ENCODE measurements around the gene EPS8L3. TPM values are rescaled to one million over a fixed set of nuclear protein-coding genes. Genes with fewer than 3 reads are reported as not detected.
A peak's percentile ranks its signal among the peaks of the same experiment; 100 is the strongest.

The EPS8L3 gene
- total and polyA plus RNA-seq, 11 donors = 0.25 to 0.75 (median 0.30) TPM; not detected in 5

DNA sequence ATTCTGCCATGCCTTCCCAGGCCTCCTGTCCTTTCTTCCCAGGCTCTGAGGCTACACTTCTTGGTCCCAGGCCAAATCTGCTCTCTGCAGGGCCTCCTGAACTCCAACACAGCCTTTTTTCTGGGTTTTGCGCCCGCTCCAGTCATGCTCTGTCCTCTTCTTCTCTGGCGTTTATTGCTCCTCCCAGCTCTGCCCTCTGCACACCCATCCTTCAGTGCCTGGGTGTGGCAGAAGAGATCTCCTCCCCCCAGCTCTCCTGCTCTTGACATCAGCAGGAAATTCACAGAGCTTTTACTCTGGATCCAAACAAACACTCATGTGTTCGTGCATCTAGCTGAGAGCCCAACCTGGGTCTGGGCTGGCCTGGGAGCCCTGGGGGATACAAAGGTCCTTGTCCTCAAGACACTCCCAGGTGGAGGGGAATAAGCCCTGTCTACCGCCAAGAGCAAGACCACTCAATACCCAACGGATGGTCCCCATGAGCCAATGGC is 22.9 kb upstream of the EPS8L3 start:
- intact Hi-C loops (cut with DNase I) = loop anchor here in 1 of 10 donors (5.0 to 10.0 kb wide), 2 partner anchors 128 to 191 kb away; partner anchors contain the start of gene CSF1
- peak in 2 of 5 donors; percentile 17 to 20 for DNase-seq
- Histone ChIP-seq H3K27me3 (no peaks in the 10 kb centered on the region), H3K4me3 (no peak overlapping the region), H3K36me3 (no peaks in the 10 kb centered on the region), H3K27ac (no peak overlapping the region), H3K9me3 (no peaks in the 10 kb centered on the region), H3K4me1 (peaks cover 0 to 50% (median 20%) of the 10 kb centered on the region in 12 donors)
- peak in 1 of 4 donors; percentile 11 for ATAC-seq
- WGBS, 4 donors = 75 to 88% (median 79%) methylated on average over 6 of the region's 6 CpGs
- no peak for TF ChIP-seq POLR2A (IDR thresholded peaks at IDR 0.05)
- TF ChIP-seq, protein P1, sequence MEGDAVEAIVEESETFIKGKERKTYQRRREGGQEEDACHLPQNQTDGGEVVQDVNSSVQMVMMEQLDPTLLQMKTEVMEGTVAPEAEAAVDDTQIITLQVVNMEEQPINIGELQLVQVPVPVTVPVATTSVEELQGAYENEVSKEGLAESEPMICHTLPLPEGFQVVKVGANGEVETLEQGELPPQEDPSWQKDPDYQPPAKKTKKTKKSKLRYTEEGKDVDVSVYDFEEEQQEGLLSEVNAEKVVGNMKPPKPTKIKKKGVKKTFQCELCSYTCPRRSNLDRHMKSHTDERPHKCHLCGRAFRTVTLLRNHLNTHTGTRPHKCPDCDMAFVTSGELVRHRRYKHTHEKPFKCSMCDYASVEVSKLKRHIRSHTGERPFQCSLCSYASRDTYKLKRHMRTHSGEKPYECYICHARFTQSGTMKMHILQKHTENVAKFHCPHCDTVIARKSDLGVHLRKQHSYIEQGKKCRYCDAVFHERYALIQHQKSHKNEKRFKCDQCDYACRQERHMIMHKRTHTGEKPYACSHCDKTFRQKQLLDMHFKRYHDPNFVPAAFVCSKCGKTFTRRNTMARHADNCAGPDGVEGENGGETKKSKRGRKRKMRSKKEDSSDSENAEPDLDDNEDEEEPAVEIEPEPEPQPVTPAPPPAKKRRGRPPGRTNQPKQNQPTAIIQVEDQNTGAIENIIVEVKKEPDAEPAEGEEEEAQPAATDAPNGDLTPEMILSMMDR (IDR thresholded peaks at IDR 0.05) = no peak

DNA sequence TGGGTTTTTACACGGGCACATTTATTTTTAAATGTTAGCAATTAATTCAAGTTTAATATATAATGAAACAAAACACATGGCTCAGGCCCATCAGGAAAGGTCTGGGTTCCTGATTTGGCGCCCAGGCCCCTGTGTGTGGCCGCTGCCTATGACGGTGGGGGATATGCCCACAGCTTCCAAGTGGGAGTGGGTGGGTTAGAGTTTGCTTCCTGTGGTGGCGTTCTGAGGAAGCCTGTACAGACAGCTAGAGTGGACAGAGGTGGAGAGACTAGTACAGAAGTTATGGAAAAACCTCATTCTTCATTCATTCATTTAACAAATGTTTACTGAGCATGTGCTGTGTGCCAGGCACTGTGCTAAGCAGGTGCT is 22.4 kb upstream of the EPS8L3 start:
- intact Hi-C loops (cut with DNase I) = loop anchor here in 1 of 10 donors (5.0 to 10.0 kb wide), 2 partner anchors 129 to 191 kb away; partner anchors contain the start of gene CSF1
- Histone ChIP-seq H3K9me3 (peaks cover 0 to 2% (median 0%) of the 10 kb centered on the region in 12 donors), H3K36me3 (no peaks in the 10 kb centered on the region), H3K27me3 (no peaks in the 10 kb centered on the region), H3K4me3 (no peak overlapping the region), H3K27ac (no peak overlapping the region), H3K4me1 (peaks cover 0 to 45% (median 16%) of the 10 kb centered on the region in 12 donors)
- 62 to 75% (median 68%) methylated on average over 5 of the region's 5 CpGs for WGBS, 4 donors
- ATAC-seq (no peak), DNase-seq (peak in 1 of 5 donors; percentile 6)
- TF ChIP-seq, protein P1 (IDR thresholded peaks at IDR 0.05) = no peak
- TF ChIP-seq POLR2A (IDR thresholded peaks at IDR 0.05) = no peak

DNA sequence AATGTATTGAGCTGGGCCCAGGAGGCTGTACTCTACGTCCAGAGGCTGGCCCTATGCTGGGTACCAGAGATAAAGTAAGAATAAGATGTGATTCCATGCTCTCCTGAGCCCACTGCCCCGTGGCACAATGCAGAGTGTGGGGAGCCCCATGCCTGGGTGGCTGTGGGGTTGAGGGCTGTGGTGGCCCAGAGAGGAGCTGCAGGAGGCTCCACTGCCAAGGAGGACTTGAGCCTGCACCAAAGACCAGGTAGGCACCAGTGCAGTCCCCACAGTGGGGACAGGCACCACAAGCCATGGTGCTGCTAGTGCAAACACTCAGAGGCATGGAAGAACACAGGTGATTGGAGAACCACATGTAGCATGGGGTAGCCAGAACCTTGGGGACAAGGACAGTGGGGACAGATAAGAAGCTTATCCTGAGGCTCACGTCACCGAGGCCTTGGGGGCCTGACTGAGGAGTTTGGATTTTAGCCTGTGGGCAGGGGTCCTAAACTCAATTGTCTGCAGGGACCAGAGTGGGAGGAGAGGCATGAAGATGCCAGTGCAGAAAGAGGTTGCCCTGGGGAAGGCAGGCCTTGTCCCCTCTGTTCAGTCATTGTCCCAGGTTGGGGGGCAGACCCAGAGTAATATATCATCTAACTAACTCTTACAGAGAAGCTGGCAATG is 21.9 kb upstream of the EPS8L3 start:
- H3K4me3 ChIP-seq = no peak overlapping the region
- no peaks in the 10 kb centered on the region for H3K27me3 ChIP-seq
- no peak overlapping the region for H3K27ac ChIP-seq
- TF ChIP-seq, protein P1 (IDR thresholded peaks at IDR 0.05) = no peak
- TF ChIP-seq POLR2A (IDR thresholded peaks at IDR 0.05) = no peak
- 69 to 84% (median 80%) methylated on average over 3 to 4 of the region's 4 CpGs for WGBS, 4 donors
- intact Hi-C loops (cut with DNase I) = loop anchor here in 1 of 10 donors (5.0 to 10.0 kb wide), 2 partner anchors 129 to 192 kb away; partner anchors contain the start of gene CSF1
- H3K36me3 ChIP-seq = no peaks in the 10 kb centered on the region
- DNase-seq (peak in 2 of 5 donors; percentile 3 to 15), ATAC-seq (no peak)
- peaks cover 0 to 40% (median 11%) of the 10 kb centered on the region in 12 donors for H3K4me1 ChIP-seq
- peaks cover 0 to 6% (median 0%) of the 10 kb centered on the region in 12 donors for H3K9me3 ChIP-seq

DNA sequence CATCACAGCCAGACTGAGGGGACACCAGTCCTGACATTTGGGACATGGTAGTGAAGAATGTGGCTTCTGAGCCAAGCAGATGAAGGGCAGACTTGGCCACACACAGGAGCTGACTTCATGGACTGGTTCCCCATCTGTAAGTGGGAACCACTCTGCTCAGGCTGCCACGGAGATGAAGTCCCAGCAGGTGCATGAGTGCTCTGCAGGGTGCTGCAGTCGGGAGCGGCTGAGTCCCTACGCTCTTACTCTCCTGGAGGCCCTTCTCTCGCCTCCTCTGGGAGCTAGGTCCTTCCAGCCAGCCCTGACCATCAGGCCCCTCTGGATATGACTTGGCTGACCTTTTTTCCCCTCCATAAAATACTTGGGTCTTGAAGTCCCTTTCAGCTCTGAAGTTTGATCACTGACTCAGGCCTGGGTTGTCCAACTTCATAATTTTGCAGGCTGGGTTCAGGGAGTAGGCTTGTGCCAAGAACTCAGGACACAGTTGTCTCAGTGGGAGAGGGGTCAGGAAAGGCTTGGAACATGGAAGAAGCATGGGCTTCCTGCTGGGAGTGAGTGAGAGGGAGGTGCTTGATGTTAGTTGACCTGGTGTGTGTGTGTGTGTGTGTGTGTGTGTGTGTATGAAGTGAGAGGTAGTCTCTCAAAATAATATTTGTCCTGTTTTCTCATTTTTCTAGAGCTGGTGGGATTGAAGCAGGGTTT is 21.0 kb upstream of the EPS8L3 start:
- peaks cover 0 to 32% (median 8%) of the 10 kb centered on the region in 12 donors for H3K4me1 ChIP-seq
- H3K27ac ChIP-seq = no peak overlapping the region
- peaks cover 0 to 6% (median 0%) of the 10 kb centered on the region in 12 donors for H3K9me3 ChIP-seq
- no peaks in the 10 kb centered on the region for H3K27me3 ChIP-seq
- no peaks in the 10 kb centered on the region for H3K36me3 ChIP-seq
- WGBS, 4 donors = 88 to 94% (median 90%) methylated on average over 5 of the region's 5 CpGs
- DNase-seq = peak in 2 of 5 donors; percentile 17 to 19
- no peak overlapping the region for H3K4me3 ChIP-seq
- no peak for ATAC-seq
- intact Hi-C loops (cut with DNase I) = loop anchor here in 1 of 10 donors (5.0 to 10.0 kb wide), 2 partner anchors 130 to 193 kb away; partner anchors contain the start of gene CSF1
- TF ChIP-seq, protein P1 (IDR thresholded peaks at IDR 0.05) = no peak
- TF ChIP-seq POLR2A (IDR thresholded peaks at IDR 0.05) = no peak

Data from heart left ventricle (tissue), 16 donors.